Activated CD4-positive, alpha-beta T cell treated with anti-CD3 and anti-CD28 coated beads for 1 hour (primary cell): Measurements from ENCODE around the gene HIBCH.
"Not testable (repeated sequence)": the region's sequence is repeated elsewhere in the genome, so short reads cannot be mapped to it uniquely, and the experiment has no call there.

Source experiments
- DNase-seq: peaks from one replicate; pipeline ENCODE4 v3.0.0-alpha.2; 2020

The HIBCH gene

DNA sequence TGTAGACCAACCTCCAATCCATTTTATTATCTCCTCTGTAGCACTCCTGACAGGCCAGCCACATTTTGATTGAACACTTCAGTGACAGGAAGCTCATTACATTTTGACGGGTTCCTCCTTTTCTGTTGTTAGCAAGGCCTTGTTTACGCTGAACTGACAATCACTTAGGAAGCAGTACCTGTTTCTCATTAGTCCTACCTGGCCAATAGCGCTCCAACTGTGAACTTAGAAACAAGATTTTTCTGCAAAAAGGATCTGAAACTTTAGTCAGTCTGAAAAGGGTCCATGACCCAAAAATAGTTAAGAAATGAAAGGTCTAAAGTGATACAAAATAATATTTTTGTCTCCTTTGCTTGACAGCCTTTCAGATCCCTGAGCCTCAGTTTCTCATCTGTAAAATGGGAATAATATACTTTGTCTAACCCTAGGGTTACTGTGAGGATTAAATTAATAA is 137.5 kb downstream of the HIBCH start:
- DNase-seq: no peak

DNA sequence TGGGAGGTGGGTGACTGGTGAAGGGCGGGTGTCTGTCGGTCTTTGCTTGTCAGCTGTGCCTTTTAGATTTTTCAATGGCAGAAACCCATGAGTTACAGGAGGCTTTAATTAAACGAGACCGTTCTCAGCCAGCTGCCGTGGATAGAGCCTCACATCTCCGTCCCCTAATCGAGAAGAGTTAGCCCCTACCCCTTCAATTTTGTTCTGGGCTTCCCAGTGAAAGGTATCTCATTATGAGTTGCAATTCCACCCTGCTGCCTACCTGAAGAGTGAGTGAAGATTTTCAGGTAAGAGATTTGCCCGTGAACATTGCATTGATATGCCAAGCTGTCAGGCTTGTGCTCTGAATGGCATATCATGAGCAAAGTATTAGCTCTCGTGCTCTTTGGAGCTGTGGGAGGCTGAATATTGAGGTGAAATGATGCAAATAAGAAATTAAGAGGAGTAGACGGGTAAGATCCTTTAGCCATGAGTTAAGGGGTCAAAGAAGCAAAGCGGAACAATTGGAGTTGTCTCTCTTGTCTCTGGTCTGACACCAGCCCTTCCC is 138.4 kb downstream of the HIBCH start:
- no peak for DNase-seq

DNA sequence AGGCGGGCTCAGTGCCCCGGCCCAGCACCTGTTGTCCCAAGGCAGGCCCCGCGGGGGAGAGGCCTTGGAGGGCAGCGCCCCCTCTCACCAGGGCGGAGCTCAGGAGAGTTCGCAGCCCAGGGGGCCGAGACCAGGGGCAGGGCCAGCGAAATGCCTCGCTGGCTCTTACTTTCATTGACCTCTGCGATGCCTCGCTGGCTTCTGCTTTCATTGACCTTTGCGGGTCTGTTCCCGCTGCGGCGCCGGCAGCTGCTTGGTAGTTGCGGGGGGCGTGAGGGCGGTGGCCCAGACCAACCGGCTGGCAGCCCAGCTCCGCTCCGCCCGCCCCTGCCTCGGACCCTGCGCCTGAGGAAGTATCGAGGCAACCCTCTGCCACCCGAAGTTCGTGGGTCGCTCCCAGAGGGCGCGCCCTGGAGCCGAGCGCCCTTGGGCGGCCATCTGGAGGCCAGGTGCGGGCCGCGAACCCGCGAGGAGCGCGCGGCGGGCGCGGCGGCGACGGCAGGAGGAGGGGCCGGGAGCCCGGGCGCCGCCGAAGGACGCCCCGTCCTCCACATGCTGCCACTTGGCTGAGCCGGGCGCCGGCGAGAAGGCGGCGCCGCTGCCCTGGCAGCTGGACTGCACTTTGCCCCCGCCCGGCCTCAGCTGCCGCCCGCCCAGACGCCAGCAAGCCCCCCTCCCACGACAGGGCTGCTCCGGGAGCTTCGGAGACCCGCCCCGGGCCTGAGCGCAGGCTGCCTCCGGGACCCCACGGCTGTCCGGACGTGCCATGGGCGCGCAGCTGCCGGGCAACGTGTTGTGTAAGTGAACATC is 139.1 kb downstream of the HIBCH start:
- DNase-seq: no peak

DNA sequence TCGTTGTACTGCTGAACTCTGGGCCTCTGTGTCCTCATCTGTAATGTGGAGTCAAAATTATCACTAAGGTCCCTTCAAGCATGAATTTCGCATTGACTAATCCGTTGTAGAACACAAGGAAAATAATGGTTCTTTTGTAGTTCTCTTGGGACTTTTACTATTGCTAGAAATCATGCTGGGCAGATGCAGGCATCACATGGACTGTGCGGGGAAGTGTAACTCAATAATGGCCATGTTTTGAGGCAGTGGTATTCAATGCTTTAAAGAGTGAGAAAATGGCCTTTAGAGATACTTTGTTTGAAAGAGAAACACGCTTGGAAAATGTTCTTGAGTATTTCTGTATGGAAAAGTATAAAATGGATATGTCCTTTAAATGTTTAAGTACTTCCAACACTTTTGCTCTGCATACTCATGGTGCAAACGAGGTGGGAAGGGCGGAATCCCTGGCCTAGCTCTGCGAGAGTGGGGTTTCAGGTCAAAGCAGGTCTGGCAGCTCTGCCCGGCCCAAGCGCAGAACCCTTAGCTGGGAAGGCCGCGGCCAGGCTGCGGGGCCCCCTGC is 139.8 kb downstream of the HIBCH start:
- no peak for DNase-seq

DNA sequence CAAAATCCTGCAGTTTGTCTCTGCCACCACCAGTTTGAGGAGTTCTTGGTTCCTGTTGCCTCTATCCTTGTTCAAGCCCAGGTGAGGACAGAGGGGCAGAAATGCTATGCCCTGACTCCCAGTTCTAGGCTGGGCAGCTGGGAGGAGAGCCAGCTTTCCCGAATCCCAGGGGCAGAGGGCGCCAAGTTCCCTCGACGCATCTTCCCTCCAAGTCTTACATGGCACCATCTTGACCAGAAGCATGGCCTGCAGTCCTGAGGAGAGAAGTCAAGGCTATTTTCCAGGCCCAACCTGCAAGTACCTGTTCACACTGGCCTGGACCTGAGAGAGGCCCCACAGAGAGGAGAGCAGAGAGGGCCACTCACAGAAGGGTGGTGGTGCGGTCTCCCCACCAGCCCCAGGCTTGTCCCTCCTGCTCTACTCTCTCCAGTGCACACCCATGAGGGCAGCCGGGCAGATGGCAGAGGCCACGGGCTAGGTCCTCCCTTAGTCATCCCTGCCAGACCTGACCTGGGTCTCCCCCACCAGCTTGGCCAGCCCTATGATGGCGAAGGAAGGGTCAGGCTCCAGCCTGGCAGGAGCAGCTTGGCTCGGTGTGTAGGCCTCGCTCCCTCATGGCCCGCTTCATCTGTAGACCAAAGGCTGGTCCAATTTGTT is 141.4 kb downstream of the HIBCH start:
- DNase-seq: no peak

DNA sequence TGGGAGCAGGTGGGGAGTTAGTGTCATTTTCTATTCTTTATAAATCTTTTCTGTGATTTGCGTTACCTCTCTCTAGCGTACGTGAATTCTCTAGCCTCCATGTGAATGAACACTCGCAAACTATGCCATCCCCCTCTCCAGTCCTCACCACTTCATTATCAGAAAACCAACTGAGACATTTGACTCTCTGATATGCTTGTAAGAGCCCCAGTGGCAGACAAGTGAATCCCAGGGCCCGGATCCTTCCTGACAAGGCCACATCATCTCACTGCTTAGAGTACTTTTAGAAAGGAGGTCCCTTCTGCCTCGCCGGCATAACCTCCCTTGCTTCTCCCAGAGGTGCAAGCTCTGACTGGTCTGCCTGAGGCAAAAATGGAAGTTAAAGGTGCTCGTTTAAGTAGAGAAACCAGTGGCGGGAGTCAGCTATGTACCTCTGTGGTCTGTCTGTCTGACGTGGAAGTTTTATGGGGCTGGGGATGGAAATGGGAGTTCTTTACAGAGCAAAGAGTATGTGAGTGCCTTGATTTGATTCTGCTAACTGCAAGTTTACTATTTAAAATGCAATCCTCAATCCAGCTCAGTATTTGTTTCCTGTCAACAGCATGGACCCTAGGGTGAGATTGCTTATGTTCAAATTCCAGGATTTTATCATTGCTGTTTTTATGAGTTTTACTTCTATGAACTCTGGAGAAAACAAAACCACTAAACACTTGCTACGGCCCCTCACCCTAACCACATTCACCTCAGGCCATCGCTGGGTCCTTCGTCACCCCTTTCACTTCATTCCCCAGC is 142.2 kb downstream of the HIBCH start:
- DNase-seq: no peak

DNA sequence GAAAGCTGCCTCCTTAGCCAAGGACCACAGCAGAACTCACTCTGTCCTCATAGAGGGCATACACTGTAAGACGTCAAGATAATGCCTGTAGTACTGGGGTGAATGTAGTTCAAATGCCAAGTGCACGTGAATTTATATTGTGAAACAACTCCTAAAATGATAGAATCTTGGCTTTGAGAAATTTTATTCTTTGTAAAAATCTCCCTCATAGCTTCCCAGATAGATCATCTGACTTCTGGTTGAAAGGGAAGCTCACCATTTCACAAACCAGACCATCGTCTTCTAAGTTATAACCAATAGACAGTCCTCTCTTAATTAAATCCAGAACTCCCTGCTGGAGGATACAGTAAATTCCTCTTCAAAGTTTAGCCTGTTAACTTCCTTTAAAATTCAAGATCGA is 146.2 kb downstream of the HIBCH start:
- no peak for DNase-seq

DNA sequence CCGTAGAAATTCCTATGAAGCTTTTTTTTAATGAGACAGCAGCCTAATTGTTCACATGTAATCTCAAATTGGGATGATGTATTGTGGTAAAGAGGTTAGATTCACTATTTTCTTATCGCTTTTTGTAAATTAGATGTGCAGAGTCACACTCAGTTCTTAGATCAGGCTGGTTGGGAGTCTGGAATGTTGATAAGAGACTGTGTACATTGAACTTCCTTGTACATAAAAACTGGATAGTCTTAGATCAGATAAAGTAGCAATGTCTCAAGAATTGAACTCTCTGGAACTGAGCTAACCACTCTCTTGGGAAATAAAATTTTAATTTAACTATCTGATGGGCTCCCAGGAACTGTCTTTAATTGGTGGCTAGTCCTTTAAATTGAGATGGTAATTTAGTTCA is 149.0 kb downstream of the HIBCH start:
- no peak for DNase-seq

DNA sequence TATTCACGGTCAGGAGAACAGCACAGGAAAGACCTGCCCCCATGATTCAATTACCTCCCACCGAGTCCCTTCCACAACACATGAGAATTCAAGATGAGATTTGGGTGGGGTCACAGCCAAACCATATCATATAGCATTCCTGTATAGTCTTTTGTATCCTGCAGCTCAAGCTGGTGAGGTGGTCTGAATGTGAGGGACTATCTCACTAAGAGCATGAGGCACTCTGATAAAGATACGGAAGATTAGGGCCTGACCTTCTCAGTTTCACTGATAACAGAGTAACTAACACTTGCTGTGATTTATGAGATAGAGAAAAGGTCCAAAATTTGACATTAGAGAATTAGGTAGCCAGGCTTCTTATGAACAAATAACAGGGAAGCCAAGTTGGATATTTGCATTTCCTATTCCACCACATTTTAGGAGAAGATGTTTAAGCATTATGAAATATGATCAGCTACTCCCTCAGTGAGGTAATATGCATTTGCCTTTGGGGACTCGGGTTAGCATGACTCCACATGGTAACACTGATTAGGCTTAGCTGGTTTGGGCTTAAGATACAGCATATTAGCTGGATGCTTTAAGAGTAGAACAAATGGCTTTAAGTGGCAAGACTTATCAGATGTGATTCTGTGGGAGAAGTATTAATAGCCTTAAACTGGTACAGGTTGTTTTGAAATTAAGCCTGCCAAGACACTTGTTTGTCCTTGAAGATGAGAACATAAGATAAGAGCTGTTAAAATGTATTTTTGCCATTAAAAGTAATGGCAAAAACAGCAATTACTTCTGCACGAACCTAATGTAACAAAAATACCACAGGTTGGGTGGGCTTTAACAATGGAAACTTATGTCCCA is 150.2 kb downstream of the HIBCH start:
- DNase-seq: no peak

DNA sequence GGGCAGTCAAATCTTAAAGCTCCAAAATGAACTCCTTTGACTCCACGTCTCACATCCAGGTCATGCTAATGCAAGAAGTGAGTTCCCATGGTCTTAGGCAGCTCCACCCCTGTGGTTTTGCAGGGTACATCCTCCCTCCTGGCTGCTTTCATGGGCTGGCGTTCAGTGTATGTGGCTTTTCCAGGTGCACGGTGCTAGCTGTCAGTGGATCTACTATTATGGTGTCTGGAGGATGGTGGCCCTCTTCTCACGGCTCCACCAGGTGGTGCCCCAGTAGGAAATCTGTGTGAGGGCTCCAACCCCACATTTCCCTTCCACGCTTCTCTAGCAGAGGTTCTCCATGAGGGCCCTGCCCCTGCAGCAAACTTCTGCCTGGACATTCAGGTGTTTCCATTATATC is 151.9 kb downstream of the HIBCH start:
- no peak for DNase-seq

DNA sequence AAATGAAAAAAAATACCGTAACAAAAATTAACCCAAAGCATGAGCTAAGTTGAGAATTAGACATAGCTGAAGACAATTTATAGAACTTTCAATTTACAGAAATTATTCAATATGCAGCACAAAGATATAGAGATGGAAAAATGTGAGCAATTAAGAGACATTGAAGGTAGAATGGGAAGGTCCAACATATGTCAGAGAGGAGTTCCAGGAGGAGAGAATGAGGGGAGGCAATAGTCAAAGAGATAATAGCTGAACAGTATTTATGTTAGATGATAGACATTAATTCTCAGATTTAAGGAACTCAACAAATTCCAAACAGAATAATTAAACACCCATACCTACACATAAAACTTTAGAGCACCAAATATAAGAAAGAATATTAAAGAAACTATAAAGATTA is 154.1 kb downstream of the HIBCH start:
- no peak for DNase-seq

DNA sequence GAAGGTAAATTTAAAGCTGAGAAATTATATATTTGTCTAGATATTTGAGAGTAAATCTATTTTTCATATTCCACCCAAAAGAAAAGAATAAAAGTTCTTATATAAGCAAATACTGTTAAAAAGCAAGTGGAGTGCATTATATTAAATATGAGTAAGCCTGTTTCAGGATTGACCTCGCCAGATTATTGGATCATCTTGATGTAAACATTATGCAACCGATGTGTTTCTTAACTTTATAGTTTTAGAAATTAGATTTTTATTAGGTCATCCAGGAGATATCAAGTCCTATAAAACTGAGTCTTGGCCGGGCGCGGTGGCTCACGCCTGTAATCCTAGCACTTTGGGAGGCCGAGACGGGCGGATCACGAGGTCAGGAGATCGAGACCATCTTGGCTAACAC is 156.8 kb downstream of the HIBCH start:
- no peak for DNase-seq

DNA sequence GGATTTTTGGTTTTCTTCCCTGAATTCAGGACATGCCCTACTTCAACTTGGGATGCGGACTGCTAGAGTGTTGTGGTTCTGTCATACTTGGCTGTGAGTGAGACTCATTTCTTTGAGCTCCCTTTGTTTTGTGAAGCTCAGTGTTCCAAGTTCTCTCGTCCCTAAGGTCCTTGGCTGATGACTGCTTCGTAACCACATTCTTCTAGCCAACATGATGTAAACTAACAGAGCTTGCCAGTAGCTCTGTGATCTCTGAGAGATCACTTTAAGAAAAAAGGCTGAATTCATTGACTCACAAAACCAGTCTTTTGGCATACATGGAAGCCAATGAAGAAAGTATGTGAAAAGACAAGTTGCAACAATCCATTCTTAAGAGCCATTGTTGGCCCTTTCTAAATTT is 160.2 kb downstream of the HIBCH start:
- DNase-seq: no peak

DNA sequence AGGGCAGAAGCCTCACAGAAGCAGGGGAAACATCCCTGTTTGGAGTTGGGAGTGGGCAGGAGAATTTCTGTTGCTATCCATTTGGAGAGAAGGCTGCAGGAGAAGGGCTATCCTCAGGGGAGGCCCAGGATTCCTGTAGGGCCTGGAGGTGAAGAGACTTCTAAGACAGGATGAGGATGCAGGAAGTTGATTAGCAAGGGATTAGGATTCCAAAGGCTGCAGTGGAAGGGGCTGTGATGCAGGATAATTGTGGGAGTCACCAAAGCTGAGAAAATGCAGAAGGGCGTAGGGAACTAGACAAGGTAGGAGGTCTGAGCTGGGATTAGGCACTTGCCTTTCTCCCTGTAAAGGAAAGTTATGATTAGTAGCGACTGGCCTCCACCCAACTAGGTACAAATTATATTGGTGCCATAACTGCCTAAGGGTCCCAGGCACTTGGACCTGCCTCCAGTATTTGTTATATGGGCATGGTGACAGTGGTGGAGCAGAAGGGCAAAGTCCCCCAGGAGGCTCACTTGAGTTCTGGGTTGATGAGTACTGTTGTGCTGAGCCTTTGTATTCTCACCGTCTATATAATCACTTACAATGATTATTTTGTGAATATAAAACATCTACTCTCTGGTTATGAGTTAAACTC is 160.7 kb downstream of the HIBCH start:
- no peak for DNase-seq

DNA sequence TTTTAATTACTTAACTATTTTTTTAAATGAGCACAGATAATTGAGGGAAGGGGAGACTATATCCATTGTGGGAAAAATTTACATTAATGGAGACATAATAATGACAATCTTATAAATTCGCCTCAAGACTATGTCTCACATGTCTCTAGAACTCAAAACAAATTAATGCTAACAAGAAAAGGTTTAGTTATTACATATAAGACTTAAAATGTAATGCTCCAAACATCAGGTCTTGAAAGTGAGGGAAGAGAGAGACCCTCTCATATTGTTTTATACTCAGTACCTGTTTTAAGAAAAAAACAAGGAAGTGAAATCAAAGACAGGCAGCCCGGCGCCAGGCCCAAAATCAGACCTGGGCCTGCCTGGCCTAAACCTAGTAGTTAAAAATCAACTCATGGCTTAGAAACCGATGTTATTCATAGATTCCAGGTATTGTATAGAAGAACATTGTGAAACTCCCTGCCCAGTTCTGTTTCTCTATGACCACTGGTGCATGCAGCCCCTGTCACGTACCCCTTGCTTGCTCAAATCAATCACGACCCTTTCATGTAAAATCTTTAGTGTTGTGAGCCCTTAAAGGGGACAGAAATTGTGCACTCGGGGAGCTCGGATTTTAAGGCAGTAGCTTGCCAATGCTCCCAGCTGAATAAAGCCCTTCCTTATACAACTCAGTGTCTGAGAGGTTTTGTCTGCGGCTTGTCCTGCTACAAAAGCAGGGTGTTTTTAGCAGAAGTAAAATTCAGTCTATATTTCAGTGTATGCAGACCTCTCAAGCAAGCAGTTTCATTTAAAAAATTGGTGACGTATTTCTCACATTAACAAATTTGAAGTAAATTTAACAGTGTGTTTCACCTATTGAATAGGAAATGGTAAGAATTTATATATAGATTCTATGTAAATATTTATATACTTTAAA is 161.8 kb downstream of the HIBCH start:
- DNase-seq: not testable (repeated sequence)

DNA sequence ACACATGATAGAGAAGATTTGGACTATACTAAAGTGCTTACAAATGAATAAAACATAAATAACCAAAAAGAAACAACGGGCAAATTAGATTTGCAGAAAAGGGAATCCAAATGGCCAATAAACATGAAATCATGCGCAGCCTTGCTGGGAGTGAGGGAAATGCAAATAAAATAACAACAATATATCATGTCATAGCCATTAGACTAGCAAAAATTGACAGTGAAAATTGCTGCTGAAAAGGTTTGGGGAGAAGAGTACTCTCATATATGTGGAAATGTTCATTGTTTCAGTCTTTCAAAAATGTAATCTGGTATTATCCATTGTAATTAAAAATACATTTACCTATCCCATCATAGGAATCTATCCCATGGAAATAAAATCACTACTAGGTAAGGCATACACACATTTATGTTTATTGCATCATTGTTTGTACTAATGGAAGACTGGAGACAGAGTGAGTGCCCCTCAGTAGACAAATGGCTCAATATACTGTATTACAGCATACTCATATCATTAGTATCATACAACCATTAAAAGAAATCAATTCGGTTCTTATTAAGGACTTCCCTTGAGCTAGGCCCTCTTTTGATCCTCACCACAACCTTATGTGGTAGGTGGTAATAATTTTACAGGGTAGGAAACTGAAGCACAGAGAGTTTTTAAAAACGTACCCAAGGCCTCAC is 163.0 kb downstream of the HIBCH start:
- no peak for DNase-seq
